HCT116 (cell line): ENCODE data around the gene MROH7. TPM values are rescaled to one million over a fixed set of nuclear protein-coding genes. Genes with fewer than 3 reads are reported as not detected.

Experiments used
- ATAC-seq: fragments of 200-7000 bp; cut with Tn5 transposase; 2 replicates; pipeline ENCODE4 v1.9.1; 2020; ENCODE audit warnings: mild to moderate bottlenecking, moderate library complexity
- BruUV-seq: library from RNA; stranded (reverse); fragments of 400-500 nt; replicated peaks from 2 replicates; lab custom pipeline; 2021; lab: Mats Ljungman, UMichigan
- CTCF ChIA-PET: fragments of 300-600 bp; sonication (Branson Sonifier 250); formaldehyde crosslinking; loops from one replicate; lab custom pipeline; 2021; ENCODE audit warnings: antibody characterized with exemption; lab: Charles Lee
- POLR2A ChIA-PET: fragments of 300-600, 350-600 bp; sonication (Branson Sonifier 250); formaldehyde crosslinking; loops from one replicate; lab custom pipeline; 2021; ENCODE audit warnings: antibody characterized with exemption; lab: Charles Lee
- RAD21 ChIA-PET, 2 experiments: fragments of 300-600 bp; sonication (Branson Sonifier 250); formaldehyde crosslinking; loops; one replicate each; lab custom pipeline; 2023; ENCODE audit warnings: low total read pairs in 2 of 2; ENCODE audit not compliant: uncharacterized antibody in 2 of 2, unreplicated experiment in 2 of 2, low non-redundant PET in 1 of 2; lab: Charles Lee
- DNase-seq: peaks from one replicate; pipeline ENCODE4 v3.0.0-alpha.2; 2010; ENCODE audit warnings: low read depth, low spot score
- H2AFZ ChIP-seq: fragments of 200-600 bp; shearing (Covaris generic), sonication (generic); 2 replicates; pipeline ENCODE4 v1.6.1; 2017; ENCODE audit warnings: low read depth, mixed run types, mixed read lengths, antibody characterized with exemption, low read length; ENCODE audit not compliant: poor library complexity, severe bottlenecking
- H3K27ac ChIP-seq: 2 replicates; pipeline ENCODE4 v1.5.1; 2012; ENCODE audit warnings: low read depth, low read length
- H3K27me3 ChIP-seq: fragments of 200-600 bp; sonication (generic); 2 replicates; pipeline ENCODE4 v1.6.1; 2016; ENCODE audit warnings: mixed run types, low read length, mixed read lengths; ENCODE audit not compliant: insufficient read depth
- H3K36me3 ChIP-seq, 2 experiments: fragments of 200-500 bp in 1 of 2; fragments of 200-600 bp in 1 of 2; sonication (Bioruptor generic) in 1 of 2; sonication (generic) in 1 of 2; 2 replicates each; pipeline versions ENCODE4 v1.5.1 to v1.6.1; 2014 to 2016; ENCODE audit warnings: low read length in 2 of 2, inconsistent platforms in 1 of 2, mixed read lengths in 1 of 2, mixed run types in 1 of 2; ENCODE audit not compliant: insufficient read depth in 2 of 2, control insufficient read depth in 1 of 2
- H3K4me1 ChIP-seq, 2 experiments: fragments of 200-600 bp in 1 of 2; sonication (generic) in 1 of 2; 2 replicates each; pipeline versions ENCODE4 v1.5.1 to v1.6.1; 2012 to 2017; ENCODE audit warnings: low read length in 2 of 2, inconsistent platforms in 1 of 2, mild to moderate bottlenecking in 1 of 2, mixed read lengths in 1 of 2, mixed run types in 1 of 2, moderate library complexity in 1 of 2; ENCODE audit not compliant: insufficient read depth in 2 of 2, control insufficient read depth in 1 of 2
- H3K4me2 ChIP-seq: fragments of 200-600 bp; sonication (generic); 2 replicates; pipeline ENCODE4 v1.6.1; 2017; ENCODE audit warnings: mixed run types, low read length, mixed read lengths
- H3K4me3 ChIP-seq, 2 experiments: fragments of 200-600 bp in 1 of 2; sonication (generic) in 1 of 2; replicated peaks in 1 of 2; 2 replicates each; pipeline ENCODE4 v1.5.1; 2011 to 2016; ENCODE audit warnings: low read length in 2 of 2, control low read depth in 1 of 2, low read depth in 1 of 2, mild to moderate bottlenecking in 1 of 2, mixed read lengths in 1 of 2, mixed run types in 1 of 2
- H3K79me2 ChIP-seq: fragments of 200-600 bp; sonication (generic); 2 replicates; pipeline ENCODE4 v1.6.1; 2017; ENCODE audit warnings: mild to moderate bottlenecking, mixed run types, low read length, moderate library complexity, mixed read lengths; ENCODE audit not compliant: insufficient read depth
- H3K9ac ChIP-seq: fragments of 200-600 bp; sonication (generic); 2 replicates; pipeline ENCODE4 v1.6.1; 2016; ENCODE audit warnings: low read length, mixed read lengths
- H3K9me2 ChIP-seq: fragments of 200-600 bp; sonication (generic), shearing (Covaris generic); 2 replicates; pipeline ENCODE4 v1.6.1; 2017; ENCODE audit warnings: mixed run types, mild to moderate bottlenecking, moderate library complexity; ENCODE audit not compliant: insufficient read depth
- H3K9me3 ChIP-seq, 2 experiments: fragments of 200-500 bp in 1 of 2; fragments of 200-600 bp in 1 of 2; sonication (Bioruptor generic) in 1 of 2; sonication (generic) in 1 of 2; 2 replicates each; pipeline ENCODE4 v1.6.1; 2014 to 2017; ENCODE audit warnings: low read length in 2 of 2, mixed read lengths in 2 of 2, inconsistent platforms in 1 of 2, low read depth in 1 of 2, mild to moderate bottlenecking in 1 of 2, mixed run types in 1 of 2, moderate library complexity in 1 of 2; ENCODE audit not compliant: control insufficient read depth in 1 of 2, insufficient read depth in 1 of 2
- H4K20me1 ChIP-seq: fragments of 200-600 bp; sonication (generic), shearing (Covaris generic); 2 replicates; pipeline ENCODE4 v1.6.1; 2017; ENCODE audit warnings: mixed run types, mild to moderate bottlenecking, moderate library complexity; ENCODE audit not compliant: insufficient read depth
- ATF3 ChIP-seq: IDR thresholded peaks from 2 replicates; pipeline ENCODE4 v1.6.1; 2012
- CBX3 ChIP-seq: IDR thresholded peaks from 2 replicates; pipeline ENCODE4 v1.6.1; 2012; ENCODE audit warnings: low read depth
- CEBPB ChIP-seq: IDR thresholded peaks from 2 replicates; pipeline ENCODE4 v1.6.1; 2012; ENCODE audit warnings: low read depth
- EGR1 ChIP-seq: IDR thresholded peaks from 2 replicates; pipeline ENCODE4 v1.6.1; 2012; ENCODE audit warnings: low read depth
- ELF1 ChIP-seq: IDR thresholded peaks from 2 replicates; pipeline ENCODE4 v1.6.1; 2012; ENCODE audit warnings: low read depth, borderline replicate concordance
- EZH2 ChIP-seq: fragments of 200-600 bp; sonication (generic); IDR thresholded peaks from 2 replicates; pipeline ENCODE4 v1.6.1; 2017; ENCODE audit warnings: antibody characterized with exemption, mixed run types
- EZH2phosphoT487 ChIP-seq: fragments of 200-600 bp; IDR thresholded peaks from 2 replicates; pipeline ENCODE4 v1.6.1; 2018; ENCODE audit warnings: antibody characterized with exemption, borderline replicate concordance
- FOSL1 ChIP-seq: IDR thresholded peaks from 2 replicates; pipeline ENCODE4 v1.6.1; 2012; ENCODE audit warnings: low read depth
- POLR2A ChIP-seq: IDR thresholded peaks from 2 replicates; pipeline ENCODE4 v1.7.0; 2011; ENCODE audit warnings: borderline replicate concordance; ENCODE audit not compliant: insufficient read depth, insufficient read length; ENCODE audit errors: extremely low read depth
- POLR2AphosphoS5 ChIP-seq: IDR thresholded peaks from 2 replicates; pipeline ENCODE4 v1.6.1; 2011; ENCODE audit warnings: mild to moderate bottlenecking, low read depth, low read length, moderate library complexity
- SIN3A ChIP-seq: IDR thresholded peaks from 2 replicates; pipeline ENCODE4 v1.6.1; 2012; ENCODE audit warnings: low read depth
- SP1 ChIP-seq: IDR thresholded peaks from 2 replicates; pipeline ENCODE4 v1.6.1; 2012; ENCODE audit warnings: low read depth
- TCF7L2 ChIP-seq: IDR thresholded peaks from 2 replicates; pipeline ENCODE4 v1.7.0; 2011; ENCODE audit warnings: borderline replicate concordance, inconsistent platforms; ENCODE audit not compliant: insufficient read depth, insufficient read length; ENCODE audit errors: extremely low read depth
- ZFX ChIP-seq: fragments of 450-650 bp; IDR thresholded peaks from 2 replicates; pipeline ENCODE4 v1.6.1; 2017
- intact Hi-C: fragments of 100-400 bp; cut with micrococcal nuclease; formaldehyde crosslinking; loops from 2 replicates; pipeline ENCODE4 v1.10.0; 2022
- total RNA-seq: library from RNA; stranded (reverse); gene quantifications from one replicate; pipeline ENCODE4 v1.2.1, GENCODE V29; 2021; ENCODE audit not compliant: unreplicated experiment
- TF ChIP-seq, protein P1 (sequence below): IDR thresholded peaks from 2 replicates; pipeline ENCODE4 v1.6.1; 2012
- TF ChIP-seq, protein P2 (sequence below): IDR thresholded peaks from 2 replicates; pipeline ENCODE4 v1.6.1; 2012; ENCODE audit warnings: low read depth

MROH7 gene
- total RNA-seq, 1 experiment from 2014 or later: 1.1 TPM

GRCh38 chr1:54593571-54594160 is 47.9 kb upstream of the MROH7 start:
- no TSS peak for BruUV-seq
- CTCF ChIA-PET: no interaction called here
- intact Hi-C loops: no loop called here

GRCh38 chr1:54594463-54594862 is 47.1 kb upstream of the MROH7 start:
- ChIA-PET POLR2A (no interaction called here), CTCF (no interaction called here), RAD21 (no interaction called here)
- no peak overlapping the region for H2AFZ ChIP-seq
- H3K4me1 ChIP-seq: no peaks in the 10 kb centered on the region; a peak in 1 of 4 replicates
- H4K20me1 ChIP-seq: no peaks in the 10 kb centered on the region
- no peaks in the 10 kb centered on the region for H3K9me3 ChIP-seq
- ATAC-seq (no peak), DNase-seq (no peak)
- H3K4me3 ChIP-seq: no peak overlapping the region
- TF ChIP-seq CBX3 (no peak), SIN3A (no peak), POLR2AphosphoS5 (no peak), ELF1 (no peak), EGR1 (no peak), SP1 (no peak), EZH2 (no peak), EZH2phosphoT487 (no peak), CEBPB (no peak), TCF7L2 (no peak), ATF3 (no peak), POLR2A (no peak)
- TF ChIP-seq, protein P1, sequence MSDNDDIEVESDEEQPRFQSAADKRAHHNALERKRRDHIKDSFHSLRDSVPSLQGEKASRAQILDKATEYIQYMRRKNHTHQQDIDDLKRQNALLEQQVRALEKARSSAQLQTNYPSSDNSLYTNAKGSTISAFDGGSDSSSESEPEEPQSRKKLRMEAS: no peak
- TF ChIP-seq, protein P2, sequence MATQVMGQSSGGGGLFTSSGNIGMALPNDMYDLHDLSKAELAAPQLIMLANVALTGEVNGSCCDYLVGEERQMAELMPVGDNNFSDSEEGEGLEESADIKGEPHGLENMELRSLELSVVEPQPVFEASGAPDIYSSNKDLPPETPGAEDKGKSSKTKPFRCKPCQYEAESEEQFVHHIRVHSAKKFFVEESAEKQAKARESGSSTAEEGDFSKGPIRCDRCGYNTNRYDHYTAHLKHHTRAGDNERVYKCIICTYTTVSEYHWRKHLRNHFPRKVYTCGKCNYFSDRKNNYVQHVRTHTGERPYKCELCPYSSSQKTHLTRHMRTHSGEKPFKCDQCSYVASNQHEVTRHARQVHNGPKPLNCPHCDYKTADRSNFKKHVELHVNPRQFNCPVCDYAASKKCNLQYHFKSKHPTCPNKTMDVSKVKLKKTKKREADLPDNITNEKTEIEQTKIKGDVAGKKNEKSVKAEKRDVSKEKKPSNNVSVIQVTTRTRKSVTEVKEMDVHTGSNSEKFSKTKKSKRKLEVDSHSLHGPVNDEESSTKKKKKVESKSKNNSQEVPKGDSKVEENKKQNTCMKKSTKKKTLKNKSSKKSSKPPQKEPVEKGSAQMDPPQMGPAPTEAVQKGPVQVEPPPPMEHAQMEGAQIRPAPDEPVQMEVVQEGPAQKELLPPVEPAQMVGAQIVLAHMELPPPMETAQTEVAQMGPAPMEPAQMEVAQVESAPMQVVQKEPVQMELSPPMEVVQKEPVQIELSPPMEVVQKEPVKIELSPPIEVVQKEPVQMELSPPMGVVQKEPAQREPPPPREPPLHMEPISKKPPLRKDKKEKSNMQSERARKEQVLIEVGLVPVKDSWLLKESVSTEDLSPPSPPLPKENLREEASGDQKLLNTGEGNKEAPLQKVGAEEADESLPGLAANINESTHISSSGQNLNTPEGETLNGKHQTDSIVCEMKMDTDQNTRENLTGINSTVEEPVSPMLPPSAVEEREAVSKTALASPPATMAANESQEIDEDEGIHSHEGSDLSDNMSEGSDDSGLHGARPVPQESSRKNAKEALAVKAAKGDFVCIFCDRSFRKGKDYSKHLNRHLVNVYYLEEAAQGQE: no peak
- H3K9ac ChIP-seq: no peak overlapping the region
- no peaks in the 10 kb centered on the region for H3K27me3 ChIP-seq
- no peaks in the 10 kb centered on the region for H3K9me2 ChIP-seq
- intact Hi-C loops: no loop called here
- H3K79me2 ChIP-seq: no peaks in the 10 kb centered on the region
- no TSS peak for BruUV-seq
- H3K4me2 ChIP-seq: no peak overlapping the region
- peaks cover 8 to 10% of the 10 kb centered on the region in 2 experiments; a peak in 3 of 4 replicates for H3K36me3 ChIP-seq
- H3K27ac ChIP-seq: no peak overlapping the region

More at GRCh38 chr1:54593571-54594160, 47.9 kb upstream of the MROH7 start:
- Histone ChIP-seq H3K79me2 (no peaks in the 10 kb centered on the region), H3K9ac (no peak overlapping the region), H3K27ac (no peak overlapping the region), H3K36me3 (peaks cover 7 to 10% of the 10 kb centered on the region in 2 experiments; a peak in 2 of 4 replicates), H4K20me1 (no peaks in the 10 kb centered on the region), H3K9me2 (no peaks in the 10 kb centered on the region), H3K4me1 (no peaks in the 10 kb centered on the region; a peak in 1 of 4 replicates), H3K4me3 (no peak overlapping the region), H3K27me3 (no peaks in the 10 kb centered on the region), H2AFZ (no peak overlapping the region), H3K4me2 (no peak overlapping the region), H3K9me3 (no peaks in the 10 kb centered on the region)
- DNase-seq: no peak
- TF ChIP-seq ZFX: no peak
- no peak for TF ChIP-seq FOSL1
- ATAC-seq: no peak
- ChIA-PET RAD21 (no interaction called here), POLR2A (no interaction called here)
